ENCODE results near the gene AVPI1. TPM values are rescaled to one million over a fixed set of nuclear protein-coding genes. Genes with fewer than 3 reads are reported as not detected.
"Not testable (repeated sequence)": the region's sequence is repeated elsewhere in the genome, so short reads cannot be mapped to it uniquely, and the experiment has no call there.

Gene AVPI1
- total and polyA plus RNA-seq, 10 of the 15 experiments (the other 5 are each of a cell fraction or from before 2014, with no cell fraction given), result 0.08 to 1.4 (median 0.84) TPM

DNA sequence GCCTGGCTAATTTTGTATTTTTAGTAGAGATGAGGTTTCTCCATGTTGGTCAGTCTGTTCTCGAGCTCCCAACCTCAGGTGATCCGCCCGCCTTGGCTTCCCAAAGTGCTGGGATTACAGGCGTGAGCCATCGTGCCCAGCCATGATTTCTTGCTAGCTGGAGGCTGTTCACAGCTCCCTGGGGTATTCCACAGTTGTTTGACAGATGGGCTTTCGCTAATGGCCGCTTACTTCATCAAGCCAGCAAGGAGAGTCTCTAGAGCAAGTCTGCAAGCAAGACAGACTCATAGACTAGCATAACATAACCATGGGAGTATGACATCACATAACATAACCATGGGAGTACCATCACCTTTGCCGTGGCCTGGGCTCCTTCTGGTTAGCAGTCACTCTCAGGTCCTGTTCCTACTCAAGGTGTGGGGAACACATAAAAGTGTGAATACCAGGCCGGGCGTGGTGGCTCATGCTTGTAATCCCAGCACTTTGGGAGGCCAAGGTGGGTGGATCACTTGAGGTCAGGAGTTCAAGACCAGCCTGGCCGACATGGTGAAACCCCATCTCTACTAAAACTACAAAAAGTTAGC is 11.1 kb upstream of the AVPI1 start:
- H3K79me2 ChIP-seq (ENCODE audit: control insufficient read depth, insufficient read depth, low read length); H4K20me1 ChIP-seq (ENCODE audit: control insufficient read depth, insufficient read depth); H3K9ac ChIP-seq (ENCODE audit: control insufficient read depth, insufficient read depth, low read length); H3K4me1 ChIP-seq (ENCODE audit: control insufficient read depth, insufficient read depth, low read length); H3K4me2 ChIP-seq (ENCODE audit: control insufficient read depth, insufficient read depth); ATAC-seq; intact Hi-C loops (cut with micrococcal nuclease; ENCODE audit: unreplicated experiment); H3K9me3 ChIP-seq (replicated peaks; ENCODE audit: control insufficient read depth, insufficient read depth, low read length); H3K27ac ChIP-seq (ENCODE audit: control insufficient read depth, insufficient read depth); FAIRE-seq; BruUV-seq (replicated peaks); H2AFZ ChIP-seq (ENCODE audit: control insufficient read depth, low read depth, low read length); H3K36me3 ChIP-seq (ENCODE audit: control insufficient read depth in 2 of 2, insufficient read depth in 2 of 2, low read length in 1 of 2); H3K27me3 ChIP-seq (replicated peaks in 1 of 2; ENCODE audit: control insufficient read depth in 2 of 2, insufficient read depth in 2 of 2, low read length in 1 of 2); DNase-seq (ENCODE audit: low read depth, low spot score); H3K4me3 ChIP-seq: not testable (repeated sequence)
- ChIA-PET SMC1A (ENCODE audit: uncharacterized antibody, unreplicated experiment) (interaction anchor here (0.9 kb wide), 1 partner anchor 19 kb away, joined by 3 read pairs; no protein-coding TSS in a partner anchor), CTCF (interaction anchor here (0.7 to 3.1 kb wide), 8 partner anchors 11 to 49 kb away, joined by 3 to 12 read pairs (median 4); partner anchors contain the start of genes AVPI1 and ZFYVE27), RAD21 (ENCODE audit: unreplicated experiment) (interaction anchor here (1.2 kb wide), 1 partner anchor 14 kb away, joined by 3 read pairs; no protein-coding TSS in a partner anchor), POLR2A (interaction anchor here (1.2 kb wide), 1 partner anchor 11 kb away, joined by 3 read pairs; the partner anchor contains the start of gene AVPI1)
- WGBS (ENCODE audit: insufficient coverage, insufficient replicate concordance, low lambda C conversion rate, missing lambda C conversion rate), result 49% methylated on average over 11 of the region's 11 CpGs
- in situ Hi-C loops (cut with MboI), result loop anchor here (5.0 kb wide), 1 partner anchor 1296 kb away; no protein-coding TSS in a partner anchor

GRCh38 chr10:97690133-97690532 is 3.1 kb upstream of the AVPI1 start:
- TF ChIP-seq EP300 (IDR thresholded peaks at IDR 0.05; ENCODE audit: borderline replicate concordance in 1 of 2, control insufficient read depth in 1 of 2, low read depth in 2 of 2, low read length in 2 of 2) (no peak), JUND (IDR thresholded peaks at IDR 0.05; ENCODE audit: low read depth, low read length) (no peak), SREBF1 (IDR thresholded peaks at IDR 0.05; ENCODE audit: low read length) (no peak), WRNIP1 (IDR thresholded peaks at IDR 0.05; ENCODE audit: borderline replicate concordance, low read depth, low read length) (no peak), MYB (IDR thresholded peaks at IDR 0.05; ENCODE audit: borderline replicate concordance, low read depth, low read length) (no peak), RELB (IDR thresholded peaks at IDR 0.05; ENCODE audit: low read depth) (no peak), NR2C1 (IDR thresholded peaks at IDR 0.05) (no peak), SIN3A (IDR thresholded peaks at IDR 0.05; ENCODE audit: low read depth, low read length) (no peak), MTA3 (IDR thresholded peaks at IDR 0.05; ENCODE audit: borderline replicate concordance, low read length) (no peak)
- TF ChIP-seq, protein P1, sequence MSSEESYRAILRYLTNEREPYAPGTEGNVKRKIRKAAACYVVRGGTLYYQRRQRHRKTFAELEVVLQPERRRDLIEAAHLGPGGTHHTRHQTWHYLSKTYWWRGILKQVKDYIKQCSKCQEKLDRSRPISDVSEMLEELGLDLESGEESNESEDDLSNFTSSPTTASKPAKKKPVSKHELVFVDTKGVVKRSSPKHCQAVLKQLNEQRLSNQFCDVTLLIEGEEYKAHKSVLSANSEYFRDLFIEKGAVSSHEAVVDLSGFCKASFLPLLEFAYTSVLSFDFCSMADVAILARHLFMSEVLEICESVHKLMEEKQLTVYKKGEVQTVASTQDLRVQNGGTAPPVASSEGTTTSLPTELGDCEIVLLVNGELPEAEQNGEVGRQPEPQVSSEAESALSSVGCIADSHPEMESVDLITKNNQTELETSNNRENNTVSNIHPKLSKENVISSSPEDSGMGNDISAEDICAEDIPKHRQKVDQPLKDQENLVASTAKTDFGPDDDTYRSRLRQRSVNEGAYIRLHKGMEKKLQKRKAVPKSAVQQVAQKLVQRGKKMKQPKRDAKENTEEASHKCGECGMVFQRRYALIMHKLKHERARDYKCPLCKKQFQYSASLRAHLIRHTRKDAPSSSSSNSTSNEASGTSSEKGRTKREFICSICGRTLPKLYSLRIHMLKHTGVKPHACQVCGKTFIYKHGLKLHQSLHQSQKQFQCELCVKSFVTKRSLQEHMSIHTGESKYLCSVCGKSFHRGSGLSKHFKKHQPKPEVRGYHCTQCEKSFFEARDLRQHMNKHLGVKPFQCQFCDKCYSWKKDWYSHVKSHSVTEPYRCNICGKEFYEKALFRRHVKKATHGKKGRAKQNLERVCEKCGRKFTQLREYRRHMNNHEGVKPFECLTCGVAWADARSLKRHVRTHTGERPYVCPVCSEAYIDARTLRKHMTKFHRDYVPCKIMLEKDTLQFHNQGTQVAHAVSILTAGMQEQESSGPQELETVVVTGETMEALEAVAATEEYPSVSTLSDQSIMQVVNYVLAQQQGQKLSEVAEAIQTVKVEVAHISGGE (CRISPR knock-in tag; IDR thresholded peaks at IDR 0.05), result no peak
- no peak overlapping the region for H3K4me3 ChIP-seq
- CTCF ChIA-PET, result interaction anchor here (11.3 kb wide), 1 partner anchor 14 kb away, joined by 115 read pairs; no protein-coding TSS in a partner anchor
- no peak overlapping the region for H3K9ac ChIP-seq (ENCODE audit: control insufficient read depth, insufficient read depth, low read length)
- SMC1A ChIA-PET (ENCODE audit: uncharacterized antibody, unreplicated experiment), result no interaction called here
- H3K4me1 ChIP-seq (ENCODE audit: control insufficient read depth, insufficient read depth, low read length), result peaks cover 14% of the 10 kb centered on the region
- POLR2A ChIA-PET, result no interaction called here
- no peaks in the 10 kb centered on the region for H3K79me2 ChIP-seq (ENCODE audit: control insufficient read depth, insufficient read depth, low read length)
- in situ Hi-C loops (cut with MboI), result no loop called here
- intact Hi-C loops (cut with micrococcal nuclease; ENCODE audit: unreplicated experiment), result no loop called here
- 52% methylated on average over 3 of the region's 3 CpGs for WGBS (ENCODE audit: insufficient coverage, insufficient replicate concordance, low lambda C conversion rate, missing lambda C conversion rate)
- no peak for FAIRE-seq
- no peaks in the 10 kb centered on the region for H3K9me3 ChIP-seq (replicated peaks; ENCODE audit: control insufficient read depth, insufficient read depth, low read length)
- RAD21 ChIA-PET (ENCODE audit: unreplicated experiment), result no interaction called here
- no peak overlapping the region for H3K4me2 ChIP-seq (ENCODE audit: control insufficient read depth, insufficient read depth)
- H3K27ac ChIP-seq (ENCODE audit: control insufficient read depth, insufficient read depth), result no peak overlapping the region
- H3K36me3 ChIP-seq (ENCODE audit: control insufficient read depth in 2 of 2, insufficient read depth in 2 of 2, low read length in 1 of 2), result no peaks in the 10 kb centered on the region
- DNase-seq (ENCODE audit: low read depth, low spot score), result no peak
- H2AFZ ChIP-seq (ENCODE audit: control insufficient read depth, low read depth, low read length), result no peak overlapping the region
- no peaks in the 10 kb centered on the region; a peak in 1 of 4 replicates for H3K27me3 ChIP-seq (replicated peaks in 1 of 2; ENCODE audit: control insufficient read depth in 2 of 2, insufficient read depth in 2 of 2, low read length in 1 of 2)
- no peak for ATAC-seq
- no TSS peak for BruUV-seq (replicated peaks)
- no peaks in the 10 kb centered on the region for H4K20me1 ChIP-seq (ENCODE audit: control insufficient read depth, insufficient read depth)
